Lung (tissue), 12 donors: ENCODE measurements around the gene GEMIN5. TPM values are rescaled to one million over a fixed set of nuclear protein-coding genes. Genes with fewer than 3 reads are reported as not detected.

ENCODE experiments used
- ATAC-seq: fragments of 200-7000 bp; cut with Tn5 transposase; one replicate; pipeline ENCODE4 v1.9.1; 2020; ENCODE audit warnings: moderate number of reproducible peaks; ENCODE audit not compliant: insufficient read depth, low FRiP score
- DNase-seq, 3 donors: peaks; one replicate each; pipeline ENCODE4 v3.0.0-alpha.2; 2013 to 2017
- H3K27ac ChIP-seq, 2 donors: one replicate each; pipeline ENCODE4 v1.5.1; 2013; ENCODE audit warnings: mild to moderate bottlenecking in 2 of 2, moderate library complexity in 2 of 2, control low read depth in 1 of 2, inconsistent platforms in 1 of 2, low read depth in 1 of 2, low read length in 1 of 2
- H3K27me3 ChIP-seq, 3 donors: one replicate each; pipeline ENCODE4 v1.5.1; 2013; ENCODE audit warnings: low read length in 2 of 3; ENCODE audit not compliant: control insufficient read depth in 3 of 3, insufficient read depth in 3 of 3
- H3K36me3 ChIP-seq, 4 donors: one replicate each; pipeline ENCODE4 v1.5.1; 2013; ENCODE audit warnings: low read length in 4 of 4, mild to moderate bottlenecking in 1 of 4, moderate library complexity in 1 of 4; ENCODE audit not compliant: control insufficient read depth in 4 of 4, insufficient read depth in 4 of 4
- H3K4me1 ChIP-seq, 5 donors: one replicate each; pipeline ENCODE4 v1.5.1; 2013; ENCODE audit warnings: low read length in 5 of 5, mild to moderate bottlenecking in 2 of 5, moderate library complexity in 1 of 5; ENCODE audit not compliant: control insufficient read depth in 5 of 5, insufficient read depth in 5 of 5
- H3K4me3 ChIP-seq: one replicate; pipeline ENCODE4 v1.5.1; 2013; ENCODE audit warnings: mild to moderate bottlenecking, control low read depth, moderate library complexity
- H3K9ac ChIP-seq, 2 donors: one replicate each; pipeline ENCODE4 v1.5.1; 2013; ENCODE audit warnings: low read length in 2 of 2, control low read depth in 1 of 2; ENCODE audit not compliant: insufficient read depth in 1 of 2
- H3K9me3 ChIP-seq, 4 donors: one replicate each; pipeline ENCODE4 v1.5.1; 2013; ENCODE audit warnings: low read length in 3 of 4, mild to moderate bottlenecking in 1 of 4, moderate library complexity in 1 of 4; ENCODE audit not compliant: control insufficient read depth in 4 of 4, insufficient read depth in 3 of 4
- WGBS, 2 donors: extraction: QIAGEN DNeasy Blood & Tissue Kit; methylation state at CpG; one replicate each; pipeline ENCODE4 v1.1.7; 2013; 5-methylcytosine and 5-hydroxymethylcytosine counted together
- polyA plus RNA-seq, 2 donors: library from polyadenylated mRNA; stranded (reverse); fragments of 200-250 nt; gene quantifications; one replicate each; pipeline ENCODE4 v1.2.1, GENCODE V29; 2013
- total RNA-seq, 2 donors: library from RNA; depleted of rRNA in 1 of 2; stranded (reverse); fragments of >200 nt in 1 of 2; gene quantifications; one replicate each; pipeline ENCODE4 v1.2.1, GENCODE V29; 2014 to 2021
- TF ChIP-seq, protein P1 (sequence below): IDR thresholded peaks from 2 replicates; pipeline ENCODE4 v1.5.1; 2012; ENCODE audit warnings: mild to moderate bottlenecking; ENCODE audit errors: control extremely low read depth, extremely low read depth
- donor health status: control.
- donor health status: control.
- donor health status: Bipolar disorder and iron deficiency.
- donor health status: healthy.
- donor health status: DM: yes; HTN: yes; CAD: no.

GEMIN5 gene
- total and polyA plus RNA-seq, 4 donors: 2.8 to 18.3 (median 10.8) TPM

DNA sequence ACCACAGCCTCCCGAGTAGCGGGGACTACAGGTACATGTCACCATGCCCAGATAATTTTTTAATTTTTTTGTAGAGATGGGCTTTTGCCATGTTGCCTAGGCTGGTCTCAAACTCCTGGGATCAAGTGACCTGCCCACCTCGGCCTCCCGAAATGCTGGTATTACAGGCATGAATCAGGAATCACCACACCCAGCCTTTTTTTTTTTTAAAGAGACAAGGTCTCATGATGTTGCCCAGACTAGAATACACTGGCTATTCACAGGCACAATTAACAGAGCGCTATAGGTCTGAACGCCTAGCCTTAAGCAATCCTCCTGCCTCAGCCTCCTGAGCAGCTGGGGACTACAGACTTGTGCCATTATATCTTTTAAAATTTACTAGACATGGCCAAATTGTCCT is 36.1 kb downstream of the GEMIN5 start:
- Histone ChIP-seq H3K27ac (no peak overlapping the region), H3K9ac (no peak overlapping the region), H3K4me1 (no peaks in the 10 kb centered on the region), H3K36me3 (peaks cover 19 to 65% (median 36%) of the 10 kb centered on the region in 4 donors), H3K27me3 (no peaks in the 10 kb centered on the region), H3K4me3 (no peak overlapping the region), H3K9me3 (no peaks in the 10 kb centered on the region)
- WGBS, 2 donors: 92 to 98% methylated on average over 6 of the region's 6 CpGs
- TF ChIP-seq, protein P1, sequence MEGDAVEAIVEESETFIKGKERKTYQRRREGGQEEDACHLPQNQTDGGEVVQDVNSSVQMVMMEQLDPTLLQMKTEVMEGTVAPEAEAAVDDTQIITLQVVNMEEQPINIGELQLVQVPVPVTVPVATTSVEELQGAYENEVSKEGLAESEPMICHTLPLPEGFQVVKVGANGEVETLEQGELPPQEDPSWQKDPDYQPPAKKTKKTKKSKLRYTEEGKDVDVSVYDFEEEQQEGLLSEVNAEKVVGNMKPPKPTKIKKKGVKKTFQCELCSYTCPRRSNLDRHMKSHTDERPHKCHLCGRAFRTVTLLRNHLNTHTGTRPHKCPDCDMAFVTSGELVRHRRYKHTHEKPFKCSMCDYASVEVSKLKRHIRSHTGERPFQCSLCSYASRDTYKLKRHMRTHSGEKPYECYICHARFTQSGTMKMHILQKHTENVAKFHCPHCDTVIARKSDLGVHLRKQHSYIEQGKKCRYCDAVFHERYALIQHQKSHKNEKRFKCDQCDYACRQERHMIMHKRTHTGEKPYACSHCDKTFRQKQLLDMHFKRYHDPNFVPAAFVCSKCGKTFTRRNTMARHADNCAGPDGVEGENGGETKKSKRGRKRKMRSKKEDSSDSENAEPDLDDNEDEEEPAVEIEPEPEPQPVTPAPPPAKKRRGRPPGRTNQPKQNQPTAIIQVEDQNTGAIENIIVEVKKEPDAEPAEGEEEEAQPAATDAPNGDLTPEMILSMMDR: no peak
- DNase-seq: no peak
- ATAC-seq: no peak

GRCh38 chr5:154901276-154901675 is 36.7 kb downstream of the GEMIN5 start:
- DNase-seq: no peak
- no peak overlapping the region for H3K4me3 ChIP-seq
- TF ChIP-seq, protein P1: no peak
- H3K27me3 ChIP-seq: no peaks in the 10 kb centered on the region
- H3K36me3 ChIP-seq: peaks cover 20 to 64% (median 32%) of the 10 kb centered on the region in 4 donors
- no peaks in the 10 kb centered on the region for H3K4me1 ChIP-seq
- no peak for ATAC-seq
- H3K9ac ChIP-seq: no peak overlapping the region
- 95% methylated on average over 2 of the region's 2 CpGs for WGBS, 2 donors
- no peak overlapping the region for H3K27ac ChIP-seq
- no peaks in the 10 kb centered on the region for H3K9me3 ChIP-seq

- ATAC-seq: no peak
- no peaks in the 10 kb centered on the region for H3K27me3 ChIP-seq
- no peak for DNase-seq
- no peaks in the 10 kb centered on the region for H3K4me1 ChIP-seq
- H3K4me3 ChIP-seq: no peak overlapping the region
- H3K36me3 ChIP-seq: peaks cover 26 to 66% (median 41%) of the 10 kb centered on the region in 4 donors
- no peak overlapping the region for H3K27ac ChIP-seq
- H3K9me3 ChIP-seq: no peaks in the 10 kb centered on the region
- WGBS, 2 donors: 75 to 82% methylated on average over 1 of the region's 1 CpG
- H3K9ac ChIP-seq: no peak overlapping the region
- TF ChIP-seq, protein P1: no peak
Observed at GRCh38 chr5:154900066-154900465, 37.9 kb downstream of the GEMIN5 start.
